CD4-positive, alpha-beta T cell (primary cell): ENCODE measurements around the gene IGFBP4. TPM values are rescaled to one million over a fixed set of nuclear protein-coding genes. Genes with fewer than 3 reads are reported as not detected.

Experiments
- ATAC-seq: fragments of 200-7000 bp; cut with Tn5 transposase; one replicate; pipeline ENCODE4 v1.10.0; 2022; ENCODE audit warnings: mild to moderate bottlenecking; ENCODE audit not compliant: poor library complexity
- CTCF ChIA-PET: fragments of 350-600 bp; sonication (Branson Sonifier 250); formaldehyde crosslinking; loops from one replicate; lab custom pipeline; 2021; ENCODE audit warnings: antibody characterized with exemption, inconsistent platforms; lab: Charles Lee
- POLR2A ChIA-PET: fragments of 350-600 bp; sonication (Branson Sonifier 250); formaldehyde crosslinking; loops from one replicate; lab custom pipeline; 2021; ENCODE audit warnings: antibody characterized with exemption, inconsistent platforms; lab: Charles Lee
- DNase-seq, 14 experiments: peaks; one replicate each; pipeline ENCODE4 v3.0.0-alpha.2; 2013 to 2020; ENCODE audit warnings: mixed read lengths in 2 of 14
- H3K27ac ChIP-seq, 2 donors: one replicate each; pipeline versions ENCODE4 v1.5.1 to v1.7.0; 2013; ENCODE audit warnings: low read length in 2 of 2, low read depth in 1 of 2, mild to moderate bottlenecking in 1 of 2
- H3K27me3 ChIP-seq, 2 experiments: 1 replicate in 1 of 2; 2 replicates in 1 of 2; pipeline versions ENCODE4 v1.6.1 to v1.7.0; 2013; ENCODE audit warnings: low read length in 2 of 2, control low read depth in 1 of 2, mild to moderate bottlenecking in 1 of 2, moderate library complexity in 1 of 2; ENCODE audit not compliant: insufficient read depth in 2 of 2, control insufficient read depth in 1 of 2
- H3K36me3 ChIP-seq: one replicate; pipeline ENCODE4 v1.6.1; 2013; ENCODE audit warnings: low read length, control low read depth; ENCODE audit not compliant: insufficient read depth
- H3K4me1 ChIP-seq: one replicate; pipeline ENCODE4 v1.6.1; 2013; ENCODE audit warnings: low read length, control low read depth; ENCODE audit not compliant: insufficient read depth
- H3K4me3 ChIP-seq: one replicate; pipeline ENCODE4 v1.5.1; 2013; ENCODE audit warnings: mild to moderate bottlenecking, low read length, moderate library complexity
- H3K9me3 ChIP-seq, 2 experiments: 1 replicate in 1 of 2; 2 replicates in 1 of 2; pipeline versions ENCODE4 v1.6.1 to v1.7.0; 2013; ENCODE audit warnings: low read length in 2 of 2, mild to moderate bottlenecking in 2 of 2, control low read depth in 1 of 2, moderate library complexity in 1 of 2; ENCODE audit not compliant: control insufficient read depth in 1 of 2, insufficient read depth in 1 of 2
- H3K27ac Mint-ChIP-seq: one replicate; pipeline ENCODE4 v1.8.0; 2020; ENCODE audit warnings: mixed read lengths
- H3K27me3 Mint-ChIP-seq: one replicate; pipeline ENCODE4 v1.8.0; 2021; ENCODE audit warnings: mixed read lengths
- H3K36me3 Mint-ChIP-seq: one replicate; pipeline ENCODE4 v1.8.0; 2021; ENCODE audit warnings: low read depth, mixed read lengths
- H3K4me1 Mint-ChIP-seq: one replicate; pipeline ENCODE4 v1.8.0; 2021; ENCODE audit warnings: low read depth, mixed read lengths
- H3K4me3 Mint-ChIP-seq: one replicate; pipeline ENCODE4 v1.8.0; 2020; ENCODE audit warnings: mild to moderate bottlenecking, mixed read lengths
- H3K9me3 Mint-ChIP-seq: one replicate; pipeline ENCODE4 v1.8.0; 2020; ENCODE audit warnings: mixed read lengths
- CTCF ChIP-seq: fragments of 200-600 bp; IDR thresholded peaks from one replicate; pipeline ENCODE4 v1.8.0; 2022; ENCODE audit warnings: antibody characterized with exemption, mild to moderate bottlenecking
- intact Hi-C, 2 experiments: fragments of 100-400 bp; cut with DNase I in 1 of 2; cut with micrococcal nuclease in 1 of 2; formaldehyde crosslinking; loops; one replicate each; pipeline versions ENCODE4 v1.15.1 to v1.9.0; 2023 to 2025; cut with DNase I, micrococcal nuclease
- total RNA-seq, 174 experiments: library from RNA in 2 of 174; stranded (reverse) in 2 of 174; gene quantifications; one replicate each; pipeline ENCODE4 v1.2.3 and lab custom pipeline; 2021 to 2026

The IGFBP4 gene
- total RNA-seq, 2 experiments from 2014 or later: 2.5 to 2.6 TPM

- intact Hi-C loops: loop anchor here in 1 of 2 experiments (5.0 kb wide), 1 partner anchor 133 kb away; no protein-coding TSS in a partner anchor
- ChIA-PET CTCF (no interaction called here), POLR2A (interaction anchor here (1.1 to 1.2 kb wide), 2 partner anchors 24 to 32 kb away, joined by 3 read pairs; no protein-coding TSS in a partner anchor)
These were observed 41.2 kb downstream of the IGFBP4 start for GRCh38 chr17:40484285-40484972.

GRCh38 chr17:40484973-40485530 is 41.8 kb downstream of the IGFBP4 start:
- no peak for DNase-seq
- H3K4me1 ChIP-seq: peaks cover 61% of the 10 kb centered on the region
- no peak for ATAC-seq
- H3K36me3 ChIP-seq: no peaks in the 10 kb centered on the region
- POLR2A ChIA-PET: interaction anchor here (1.2 kb wide), 1 partner anchor 24 kb away, joined by 3 read pairs; no protein-coding TSS in a partner anchor
- Mint-ChIP-seq H3K36me3 (no peaks in the 10 kb centered on the region), H3K27me3 (no peaks in the 10 kb centered on the region), H3K4me3 (no peak overlapping the region), H3K27ac (peak overlapping the region; percentile 97), H3K9me3 (no peaks in the 10 kb centered on the region), H3K4me1 (peaks cover 79% of the 10 kb centered on the region)
- no peak overlapping the region for H3K4me3 ChIP-seq
- CTCF ChIA-PET: interaction anchor here (0.9 to 1.8 kb wide), 2 partner anchors 9 to 48 kb away, joined by 3 to 14 read pairs; no protein-coding TSS in a partner anchor
- no peaks in the 10 kb centered on the region for H3K27me3 ChIP-seq
- TF ChIP-seq CTCF: no peak
- intact Hi-C loops: loop anchor here in 1 of 2 experiments (5.0 kb wide), 1 partner anchor 132 kb away; no protein-coding TSS in a partner anchor
- no peak overlapping the region for H3K27ac ChIP-seq
- H3K9me3 ChIP-seq: no peaks in the 10 kb centered on the region

More at GRCh38 chr17:40484285-40484972, 41.2 kb downstream of the IGFBP4 start:
- no peak for TF ChIP-seq CTCF
- Mint-ChIP-seq H3K4me3 (no peak overlapping the region), H3K4me1 (peaks cover 78% of the 10 kb centered on the region), H3K27me3 (no peaks in the 10 kb centered on the region), H3K27ac (peak overlapping the region; percentile 97), H3K9me3 (no peaks in the 10 kb centered on the region), H3K36me3 (no peaks in the 10 kb centered on the region)
- Histone ChIP-seq H3K4me1 (peaks cover 61% of the 10 kb centered on the region), H3K27me3 (no peaks in the 10 kb centered on the region), H3K36me3 (no peaks in the 10 kb centered on the region), H3K4me3 (no peak overlapping the region), H3K27ac (no peak overlapping the region), H3K9me3 (no peaks in the 10 kb centered on the region)
- ATAC-seq (no peak), DNase-seq (no peak)

- H3K4me1 ChIP-seq: peaks cover 61% of the 10 kb centered on the region
- Mint-ChIP-seq H3K36me3 (no peaks in the 10 kb centered on the region), H3K27me3 (no peaks in the 10 kb centered on the region), H3K4me1 (peaks cover 79% of the 10 kb centered on the region), H3K27ac (peak overlapping the region; percentile 97), H3K4me3 (peak overlapping the region; percentile 14), H3K9me3 (no peaks in the 10 kb centered on the region)
- ChIA-PET POLR2A (interaction anchor here (1.6 kb wide), 1 partner anchor 31 kb away, joined by 6 read pairs; no protein-coding TSS in a partner anchor), CTCF (interaction anchor here (0.6 to 1.8 kb wide), 4 partner anchors 10 to 272 kb away, joined by 3 to 14 read pairs (median 3); no protein-coding TSS in a partner anchor)
- no peaks in the 10 kb centered on the region for H3K27me3 ChIP-seq
- no peak overlapping the region for H3K4me3 ChIP-seq
- ATAC-seq (peak; percentile 70), DNase-seq (peak in 11 of 14 experiments; percentile 12 to 70 (median 33))
- TF ChIP-seq CTCF: no peak
- no peaks in the 10 kb centered on the region for H3K36me3 ChIP-seq
- H3K27ac ChIP-seq: no peak overlapping the region
- intact Hi-C loops: no loop called here
- no peaks in the 10 kb centered on the region for H3K9me3 ChIP-seq
These were observed 42.7 kb downstream of the IGFBP4 start for GRCh38 chr17:40485851-40486521.
